ENCODE data around the gene NOXA1.

Gene NOXA1

GRCh38 chr9:137454597-137455358 lies 31.6 kb downstream of the NOXA1 start:
- DNase-seq (ENCODE audit: low spot score) = no peak

GRCh38 chr9:137455359-137455991 lies 32.3 kb downstream of the NOXA1 start:
- DNase-seq (ENCODE audit: low spot score) = no peak

GRCh38 chr9:137456061-137456863 lies 33.1 kb downstream of the NOXA1 start:
- DNase-seq (ENCODE audit: low spot score) = peak; percentile 48

GRCh38 chr9:137456864-137457405 lies 33.7 kb downstream of the NOXA1 start:
- DNase-seq (ENCODE audit: low spot score) = no peak

GRCh38 chr9:137457406-137458193 lies 34.4 kb downstream of the NOXA1 start:
- no peak for DNase-seq (ENCODE audit: low spot score)

- DNase-seq (ENCODE audit: low spot score) = peak; percentile 75
Measured at GRCh38 chr9:137458194-137459151, 35.3 kb downstream of the NOXA1 start.

- DNase-seq (ENCODE audit: low spot score) = peak; percentile 94
Measured at GRCh38 chr9:137459152-137459600, 36.0 kb downstream of the NOXA1 start, which contains the start of gene NSMF. Gene NSMF, minus strand, starts transcription at chr9:137459334. Its CDS starts 232 bp downstream, at chr9:137459102.

GRCh38 chr9:137459601-137460362 lies 36.6 kb downstream of the NOXA1 start:
- no peak for DNase-seq (ENCODE audit: low spot score)

GRCh38 chr9:137460363-137461315 lies 37.4 kb downstream of the NOXA1 start:
- DNase-seq (ENCODE audit: low spot score) = no peak

- DNase-seq (ENCODE audit: low spot score) = no peak
Measured at GRCh38 chr9:137461316-137461662, 38.1 kb downstream of the NOXA1 start.

- DNase-seq (ENCODE audit: low spot score) = no peak
Measured at GRCh38 chr9:137461663-137462395, 38.6 kb downstream of the NOXA1 start.

GRCh38 chr9:137462396-137462985 lies 39.3 kb downstream of the NOXA1 start:
- no peak for DNase-seq (ENCODE audit: low spot score)

- DNase-seq (ENCODE audit: low spot score) = no peak
Measured at GRCh38 chr9:137462986-137463930, 40.1 kb downstream of the NOXA1 start.

GRCh38 chr9:137463931-137464290 lies 40.7 kb downstream of the NOXA1 start:
- no peak for DNase-seq (ENCODE audit: low spot score)

- DNase-seq (ENCODE audit: low spot score) = no peak
Measured at GRCh38 chr9:137464291-137464999, 41.3 kb downstream of the NOXA1 start.

All from globus pallidus (tissue), 1 donor.